Body of pancreas (tissue), 4 donors: Measurements from ENCODE around the gene DNAJC6. TPM values are rescaled to one million over a fixed set of nuclear protein-coding genes. Genes with fewer than 3 reads are reported as not detected.

Experiments used
- ATAC-seq: fragments of 150-250 bp; one replicate; pipeline ENCODE4 v1.9.1; 2016
- DNase-seq, 4 donors: peaks; one replicate each; pipeline ENCODE4 v3.0.0-alpha.2; 2019
- H3K27ac ChIP-seq, 4 donors: fragments of 200-600 bp; sonication (generic); 1 replicate in 3 of 4; 2 replicates in 1 of 4; pipeline versions ENCODE4 v1.5.1 to v1.6.1; 2016 to 2019; ENCODE audit warnings: mild to moderate bottlenecking in 1 of 4, mixed read lengths in 1 of 4, moderate library complexity in 1 of 4
- H3K27me3 ChIP-seq, 2 donors: fragments of 200-600 bp; sonication (generic); one replicate each; pipeline ENCODE4 v1.6.0; 2016; ENCODE audit warnings: mild to moderate bottlenecking in 1 of 2
- H3K36me3 ChIP-seq, 2 donors: fragments of 200-600 bp; sonication (generic); replicated peaks in 1 of 2; 2 replicates each; pipeline ENCODE4 v1.5.1; 2016; ENCODE audit warnings: low read depth in 2 of 2; ENCODE audit not compliant: insufficient read depth in 1 of 2
- H3K4me1 ChIP-seq: fragments of 200-600 bp; sonication (generic); one replicate; pipeline ENCODE4 v1.6.0; 2016
- H3K4me3 ChIP-seq, 2 donors: fragments of 200-600 bp; sonication (generic); 1 replicate in 1 of 2; 2 replicates in 1 of 2; pipeline ENCODE4 v1.5.1; 2016 to 2019
- H3K9me3 ChIP-seq, 3 donors: fragments of 200-600 bp; sonication (generic); 1 replicate in 2 of 3; 2 replicates in 1 of 3; pipeline ENCODE4 v1.5.1; 2016
- CTCF ChIP-seq, 7 experiments: fragments of 450-650 bp in 4 of 7; fragments of 200-600 bp in 3 of 7; sonication (generic) in 3 of 7; IDR thresholded peaks; one replicate each; pipeline ENCODE4 v1.5.1; 2016 to 2019; ENCODE audit warnings: antibody characterized with exemption in 7 of 7
- POLR2A ChIP-seq, 3 donors: fragments of 450-650 bp; IDR thresholded peaks; one replicate each; pipeline ENCODE4 v1.6.1; 2016; ENCODE audit warnings: antibody characterized with exemption in 3 of 3, mild to moderate bottlenecking in 2 of 3
- WGBS, 2 donors: methylation state at CpG; one replicate each; pipeline ENCODE4 v1.1.5; 2017; 5-methylcytosine and 5-hydroxymethylcytosine counted together
- intact Hi-C: fragments of 100-400 bp; cut with DNase I; formaldehyde crosslinking; loops from one replicate; pipeline ENCODE4 v1.15.1; 2023
- total RNA-seq, 2 donors: library from RNA; depleted of rRNA; stranded (reverse); fragments of >200 nt; gene quantifications; one replicate each; pipeline ENCODE4 v1.1.0, GENCODE V29; 2016

Gene DNAJC6
- total RNA-seq, 2 donors from 2014 or later: 0.99 to 2.3 TPM

GRCh38 chr1:65363484-65363883 is 54.1 kb downstream of the DNAJC6 start:
- 93% methylated on average over 2 of the region's 2 CpGs for WGBS, 2 donors
- intact Hi-C loops: no loop called here
- no peak for DNase-seq
- Histone ChIP-seq H3K4me3 (no peak overlapping the region), H3K4me1 (no peaks in the 10 kb centered on the region), H3K27ac (no peak overlapping the region), H3K36me3 (no peaks in the 10 kb centered on the region), H3K27me3 (no peaks in the 10 kb centered on the region), H3K9me3 (no peaks in the 10 kb centered on the region)
- ATAC-seq: no peak
- no peak for TF ChIP-seq POLR2A (IDR thresholded peaks at IDR 0.05)
- no peak for TF ChIP-seq CTCF (IDR thresholded peaks at IDR 0.05)

- DNase-seq (no peak), ATAC-seq (no peak)
- H3K4me3 ChIP-seq: no peak overlapping the region
- H3K9me3 ChIP-seq: no peaks in the 10 kb centered on the region
- no peak overlapping the region for H3K27ac ChIP-seq
- H3K27me3 ChIP-seq: no peaks in the 10 kb centered on the region
- WGBS, 2 donors: 90% methylated on average over 2 of the region's 2 CpGs
- TF ChIP-seq CTCF (IDR thresholded peaks at IDR 0.05): no peak
- TF ChIP-seq POLR2A (IDR thresholded peaks at IDR 0.05): no peak
- intact Hi-C loops: no loop called here
- no peaks in the 10 kb centered on the region for H3K36me3 ChIP-seq
- H3K4me1 ChIP-seq: no peaks in the 10 kb centered on the region
Observed at GRCh38 chr1:65368403-65368802, 59.1 kb downstream of the DNAJC6 start.

GRCh38 chr1:65371544-65371943 is 62.2 kb downstream of the DNAJC6 start:
- intact Hi-C loops: no loop called here
- Histone ChIP-seq H3K9me3 (no peaks in the 10 kb centered on the region), H3K27ac (no peak overlapping the region), H3K36me3 (no peaks in the 10 kb centered on the region), H3K4me3 (no peak overlapping the region), H3K27me3 (no peaks in the 10 kb centered on the region), H3K4me1 (no peaks in the 10 kb centered on the region)
- ATAC-seq (no peak), DNase-seq (no peak)
- WGBS, 2 donors: 92 to 94% methylated on average over 3 of the region's 3 CpGs
- TF ChIP-seq CTCF (IDR thresholded peaks at IDR 0.05) (no peak), POLR2A (IDR thresholded peaks at IDR 0.05) (no peak)

DNA sequence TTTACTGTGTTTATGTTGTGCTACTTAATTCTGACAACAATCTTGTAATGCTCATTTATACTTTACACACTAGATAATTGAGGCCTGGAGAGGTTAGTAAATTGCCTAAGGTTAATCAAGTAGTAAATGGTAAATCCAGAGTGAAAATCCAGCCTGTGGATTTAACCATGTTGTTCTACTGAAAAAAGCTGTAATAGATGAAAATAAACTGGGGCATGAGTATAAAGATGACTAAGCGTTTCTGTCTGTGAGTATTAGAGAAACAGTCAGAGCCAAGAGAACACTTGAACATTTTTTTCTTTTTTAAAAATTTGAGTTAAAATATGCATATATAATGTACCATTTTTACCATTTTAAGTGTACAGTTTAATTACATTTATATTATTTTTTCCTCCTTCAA is 63.2 kb downstream of the DNAJC6 start:
- TF ChIP-seq CTCF (IDR thresholded peaks at IDR 0.05) (no peak), POLR2A (IDR thresholded peaks at IDR 0.05) (no peak)
- Histone ChIP-seq H3K27ac (no peak overlapping the region), H3K4me1 (no peaks in the 10 kb centered on the region), H3K4me3 (no peak overlapping the region), H3K27me3 (no peaks in the 10 kb centered on the region), H3K9me3 (no peaks in the 10 kb centered on the region), H3K36me3 (no peaks in the 10 kb centered on the region)
- intact Hi-C loops: no loop called here
- DNase-seq (no peak), ATAC-seq (no peak)
- 72 to 86% methylated on average over 1 of the region's 1 CpG for WGBS, 2 donors

DNA sequence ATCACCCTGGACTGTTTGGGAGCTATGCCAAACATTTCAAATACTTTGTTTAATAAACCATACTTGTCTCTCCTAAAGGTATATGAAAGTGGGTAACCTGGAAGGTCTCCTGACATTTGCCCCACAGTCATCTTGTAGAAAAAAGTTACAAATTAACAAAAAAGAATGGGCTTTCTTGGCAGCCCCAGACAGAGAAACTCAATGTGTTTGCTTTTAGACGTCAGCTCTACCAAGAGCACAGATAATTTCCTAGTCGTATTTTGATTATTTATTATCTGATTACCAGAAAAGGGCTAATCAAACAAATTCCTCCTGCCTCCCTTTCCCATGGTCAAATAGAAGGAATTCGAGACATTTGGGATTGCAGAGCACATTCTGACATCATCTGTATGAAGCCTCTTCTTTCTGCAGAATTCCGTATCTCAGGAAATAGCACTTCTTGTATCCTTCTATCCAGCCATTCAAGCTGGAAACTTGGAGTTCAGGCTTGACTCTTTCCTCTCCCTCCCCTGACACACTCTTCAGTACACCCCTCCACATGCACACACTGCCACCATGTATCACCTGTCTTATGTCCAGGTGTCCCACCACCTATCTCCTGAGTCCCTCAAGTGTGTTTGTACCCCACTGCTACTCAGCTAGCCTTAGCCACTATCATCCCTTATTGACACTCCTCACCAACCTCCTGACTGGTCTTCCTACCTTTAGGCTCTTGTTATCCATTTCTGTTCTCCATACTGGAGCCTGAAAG is 68.3 kb downstream of the DNAJC6 start:
- no peaks in the 10 kb centered on the region for H3K4me1 ChIP-seq
- no peaks in the 10 kb centered on the region for H3K9me3 ChIP-seq
- TF ChIP-seq POLR2A (IDR thresholded peaks at IDR 0.05) (no peak), CTCF (IDR thresholded peaks at IDR 0.05) (no peak)
- H3K27me3 ChIP-seq: no peaks in the 10 kb centered on the region
- no peak for DNase-seq
- H3K27ac ChIP-seq: no peak overlapping the region
- ATAC-seq: no peak
- WGBS, 2 donors: 30 to 37% methylated on average over 4 of the region's 4 CpGs
- intact Hi-C loops: no loop called here
- no peaks in the 10 kb centered on the region for H3K36me3 ChIP-seq
- H3K4me3 ChIP-seq: no peak overlapping the region
